HG03095 (cell line): Measurements from ENCODE around the gene SGMS2.
A peak's percentile ranks its signal among the peaks of the same experiment; 100 is the strongest.

ENCODE experiments used
- ATAC-seq: cut with Tn5 transposase; IDR thresholded peaks from one replicate; pipeline ENCODE4 v1.9.1; 2021; ENCODE audit warnings: moderate library complexity; ENCODE audit not compliant: unreplicated experiment

The SGMS2 gene

GRCh38 chr4:107824350-107825071 lies at the start of gene SGMS2:
TSS of gene SGMS2 (plus strand) at chr4:107824932. CDS start at chr4:107895554, 70,622 bp downstream.
- ATAC-seq: peak; percentile 60

- ATAC-seq: no peak
Measured at GRCh38 chr4:107777890-107778289, 46.8 kb upstream of the SGMS2 start.

- no peak for ATAC-seq
Measured at GRCh38 chr4:107778784-107779530, 45.8 kb upstream of the SGMS2 start.

GRCh38 chr4:107780665-107781064 lies 44.1 kb upstream of the SGMS2 start:
- ATAC-seq: no peak

GRCh38 chr4:107791902-107792301 lies 32.8 kb upstream of the SGMS2 start:
- ATAC-seq: no peak

- no peak for ATAC-seq
Measured at GRCh38 chr4:107792711-107793110, 32.0 kb upstream of the SGMS2 start.

- ATAC-seq: no peak
Measured at GRCh38 chr4:107793996-107794395, 30.7 kb upstream of the SGMS2 start.

- ATAC-seq: no peak
Measured at GRCh38 chr4:107799669-107800450, 24.9 kb upstream of the SGMS2 start.

GRCh38 chr4:107800706-107801105 lies 24.0 kb upstream of the SGMS2 start:
- no peak for ATAC-seq

- no peak for ATAC-seq
Measured at GRCh38 chr4:107801766-107802211, 22.9 kb upstream of the SGMS2 start.

- ATAC-seq: no peak
Measured at GRCh38 chr4:107804956-107805355, 19.8 kb upstream of the SGMS2 start.

- no peak for ATAC-seq
Measured at GRCh38 chr4:107806196-107806595, 18.5 kb upstream of the SGMS2 start.

- no peak for ATAC-seq
Measured at GRCh38 chr4:107808572-107808971, 16.2 kb upstream of the SGMS2 start.

GRCh38 chr4:107809210-107809609 lies 15.5 kb upstream of the SGMS2 start:
- ATAC-seq: no peak

- ATAC-seq: no peak
Measured at GRCh38 chr4:107814758-107815157, 10.0 kb upstream of the SGMS2 start.

- no peak for ATAC-seq
Measured at GRCh38 chr4:107815158-107815557, 9.6 kb upstream of the SGMS2 start.

- ATAC-seq: no peak
Measured at GRCh38 chr4:107818301-107818910, 6.3 kb upstream of the SGMS2 start.

GRCh38 chr4:107823870-107824349 lies 822 bp upstream of the SGMS2 start:
- no peak for ATAC-seq

GRCh38 chr4:107825072-107825824 lies 516 bp downstream of the SGMS2 start:
- ATAC-seq: peak; percentile 9

- no peak for ATAC-seq
Measured at GRCh38 chr4:107826421-107826980, 1.8 kb downstream of the SGMS2 start.
